T-helper 1 cell (primary cell): Measurements from ENCODE around the gene FLNC.

Experiments
- DNase-seq, 5 donors: peaks; one replicate each; pipeline ENCODE4 v3.0.0-alpha.2; 2012 to 2020

The FLNC gene

DNA sequence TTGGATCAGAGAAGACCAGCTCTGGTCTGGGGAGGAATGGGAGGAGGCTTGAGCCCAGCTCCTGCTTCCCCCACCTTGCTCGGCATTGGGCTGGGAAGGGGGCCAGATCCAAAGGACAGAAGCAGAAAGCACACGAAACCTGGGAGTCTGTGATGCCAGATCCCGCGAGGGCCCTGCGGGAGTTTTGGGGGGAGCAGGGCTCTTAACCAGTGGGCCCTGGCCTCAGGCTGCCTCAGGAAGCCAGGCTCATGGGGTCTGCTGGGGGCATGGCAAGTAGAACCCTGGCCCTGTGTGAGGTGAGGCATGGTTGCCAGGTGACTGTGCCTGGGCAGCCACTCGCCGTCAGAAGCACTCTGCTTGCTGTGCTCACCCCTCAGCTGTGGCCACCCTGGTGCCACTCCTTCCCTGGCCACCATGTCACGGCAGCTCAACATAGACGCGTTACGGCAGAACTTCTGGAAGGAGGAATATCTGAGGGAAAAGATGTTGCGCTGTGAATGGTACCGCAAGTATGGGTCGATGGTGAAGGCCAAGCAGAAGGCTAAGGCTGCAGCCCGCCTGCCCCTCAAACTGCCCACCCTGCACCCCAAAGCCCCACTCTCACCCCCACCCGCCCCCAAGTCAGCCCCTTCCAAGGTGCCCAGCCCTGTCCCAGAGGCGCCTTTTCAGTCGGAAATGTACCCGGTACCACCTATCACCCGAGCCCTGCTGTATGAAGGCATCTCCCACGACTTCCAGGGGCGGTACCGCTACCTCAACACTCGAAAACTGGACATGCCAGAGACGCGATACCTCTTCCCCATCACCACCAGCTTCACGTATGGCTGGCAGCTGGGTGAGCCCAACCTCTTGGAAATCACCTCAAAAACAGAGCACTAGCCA lies 36.0 kb downstream of the FLNC start:
- DNase-seq: no peak

DNA sequence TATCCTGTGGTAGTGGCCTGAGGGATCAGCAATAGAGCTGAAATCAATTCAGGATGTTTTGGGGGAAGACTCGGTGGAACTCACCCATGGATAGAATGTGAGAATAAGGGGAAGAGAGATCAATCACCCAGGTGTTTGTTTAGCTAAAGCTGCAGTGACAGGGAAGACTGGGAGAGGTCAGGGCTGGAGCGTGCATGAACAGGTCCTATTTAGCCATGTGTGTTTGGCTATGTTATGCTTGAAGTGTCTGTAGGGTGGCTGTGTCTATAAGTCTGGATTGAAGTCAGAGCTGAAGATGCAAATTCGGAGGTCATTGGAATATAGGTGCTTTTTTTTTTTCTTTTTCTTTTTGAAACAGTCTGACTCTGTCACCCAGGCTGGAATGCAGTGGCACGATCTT lies 37.0 kb downstream of the FLNC start:
- no peak for DNase-seq

DNA sequence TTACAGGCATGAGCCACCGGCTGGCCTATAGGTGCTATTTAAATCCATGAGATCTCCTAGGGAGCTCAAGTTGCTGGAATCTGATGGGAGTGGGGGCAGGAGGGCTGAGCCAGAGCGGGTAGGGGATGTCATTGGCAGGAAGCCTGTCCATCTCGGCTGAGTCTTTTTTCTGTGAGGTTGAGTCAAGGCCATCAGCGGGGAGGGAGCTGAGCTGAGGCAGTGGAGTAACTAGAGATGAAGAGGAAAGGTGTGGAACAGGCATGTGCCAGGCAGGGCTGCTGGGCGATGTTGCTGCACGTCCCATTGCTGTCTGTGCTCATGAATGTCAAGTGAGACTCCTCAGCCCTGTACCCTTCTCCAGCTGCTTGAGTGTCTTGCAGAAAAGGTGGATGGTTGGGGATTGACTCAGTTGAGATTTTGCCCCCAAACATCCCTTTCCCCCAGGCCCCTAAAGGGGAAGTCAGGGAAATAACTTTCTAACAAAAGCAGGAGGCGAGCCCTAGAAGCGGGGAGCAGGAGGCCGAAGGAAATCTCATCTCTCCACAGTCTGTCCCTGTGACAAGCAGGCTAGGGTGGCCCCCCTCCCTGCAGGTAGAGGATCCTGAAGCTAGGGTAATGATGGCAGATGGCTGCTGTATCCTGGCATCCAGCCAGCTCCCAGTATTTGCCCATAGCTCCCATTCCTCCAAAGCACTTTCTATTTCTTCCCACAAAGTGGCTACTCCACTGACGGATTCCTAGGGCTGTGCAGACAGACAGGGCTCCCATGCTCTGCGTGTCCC lies 37.8 kb downstream of the FLNC start:
- DNase-seq: no peak

DNA sequence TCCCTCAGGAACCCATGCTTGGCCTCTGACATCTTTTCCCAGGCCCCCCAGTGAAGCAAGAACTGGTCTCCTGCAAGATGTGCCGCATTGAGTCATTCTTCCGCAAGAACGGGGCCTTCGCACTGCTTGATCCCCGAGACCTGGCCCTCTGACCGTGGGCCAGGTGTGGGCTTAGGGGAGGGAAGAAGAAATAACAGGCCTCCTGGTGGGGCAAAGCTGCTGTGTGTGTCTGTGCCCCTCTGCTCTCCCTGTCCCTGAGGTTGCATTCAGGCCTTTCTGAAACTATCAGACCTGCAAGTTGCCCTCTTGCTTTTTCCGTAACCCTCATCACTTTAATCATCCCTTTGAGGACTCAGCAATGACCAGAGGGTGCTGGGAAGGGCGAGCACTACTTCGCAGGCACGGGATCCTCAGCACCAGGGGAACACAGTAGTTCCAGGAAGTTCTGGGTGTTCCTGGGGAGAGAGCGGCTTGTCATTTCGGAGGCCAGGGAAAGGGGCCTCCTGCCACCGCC lies 38.5 kb downstream of the FLNC start:
- no peak for DNase-seq

DNA sequence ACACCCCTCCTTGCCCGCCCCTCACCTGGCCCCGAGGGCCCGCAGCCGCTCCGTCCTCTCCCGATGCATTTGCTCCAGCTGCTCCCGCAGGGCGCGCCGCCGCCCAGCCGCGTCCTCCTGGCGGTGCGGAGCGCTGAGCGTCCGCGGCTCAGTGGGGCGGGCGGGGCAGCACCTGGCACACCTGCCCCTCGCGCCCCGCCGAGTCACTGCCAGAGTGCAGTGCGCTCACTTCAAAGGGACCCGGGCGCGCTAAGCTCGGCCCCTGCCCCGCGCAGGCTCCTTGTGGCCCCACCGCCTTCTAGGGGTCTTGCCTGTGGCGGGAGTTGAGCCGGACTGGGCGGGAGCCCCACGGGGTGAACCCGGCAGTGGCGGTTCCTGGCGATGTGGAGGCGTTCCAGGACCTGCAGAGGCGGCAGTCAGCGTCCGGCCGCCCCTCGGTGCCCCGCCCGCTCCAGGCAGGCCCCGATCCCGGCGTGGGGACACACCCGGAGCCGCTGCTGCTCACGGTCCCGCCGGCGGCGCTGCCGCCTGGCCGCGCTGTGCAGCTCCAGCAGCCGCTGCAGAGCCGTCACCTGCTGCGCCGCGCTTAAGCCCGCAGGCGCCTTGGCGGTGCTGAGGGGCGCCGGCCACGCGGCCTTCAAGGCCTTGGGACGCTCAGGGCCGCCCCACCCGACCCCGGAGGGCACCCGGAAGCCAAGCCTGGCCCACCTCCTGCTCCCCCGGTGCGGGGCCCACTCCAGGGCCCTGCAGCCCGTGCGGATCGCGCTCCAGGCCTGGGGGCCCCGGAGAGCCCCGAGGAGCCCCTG lies 39.1 kb downstream of the FLNC start:
- DNase-seq: peak in 4 of 5 donors; percentile 22 to 59 (median 33)

GRCh38 chr7:128869944-128870285 lies 39.7 kb downstream of the FLNC start:
- no peak for DNase-seq

DNA sequence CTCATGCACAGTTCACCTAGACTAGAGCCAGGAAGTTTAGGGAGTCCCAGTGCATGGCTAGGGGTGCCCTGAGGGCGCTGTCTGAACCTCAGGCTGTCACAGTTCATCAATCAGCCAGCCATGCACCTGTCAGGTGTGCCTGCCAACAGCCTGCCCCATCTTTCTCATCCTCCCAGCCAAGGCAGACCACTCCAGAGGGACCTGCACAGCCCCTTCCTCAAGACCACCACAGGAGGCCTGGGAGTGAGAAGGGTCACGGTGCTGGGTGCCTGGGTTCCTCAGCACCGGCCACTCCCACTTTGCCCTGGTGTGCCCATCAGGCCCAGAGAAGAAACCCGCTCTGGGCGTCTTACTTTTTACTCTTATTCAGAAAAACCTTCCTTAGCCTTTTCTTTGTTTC lies 40.8 kb downstream of the FLNC start:
- no peak for DNase-seq

GRCh38 chr7:128872394-128872824 lies 42.2 kb downstream of the FLNC start:
- DNase-seq: no peak

- DNase-seq: no peak
These were observed 43.0 kb downstream of the FLNC start for GRCh38 chr7:128873234-128873633.

GRCh38 chr7:128874140-128875031 lies 44.2 kb downstream of the FLNC start:
- DNase-seq: no peak

DNA sequence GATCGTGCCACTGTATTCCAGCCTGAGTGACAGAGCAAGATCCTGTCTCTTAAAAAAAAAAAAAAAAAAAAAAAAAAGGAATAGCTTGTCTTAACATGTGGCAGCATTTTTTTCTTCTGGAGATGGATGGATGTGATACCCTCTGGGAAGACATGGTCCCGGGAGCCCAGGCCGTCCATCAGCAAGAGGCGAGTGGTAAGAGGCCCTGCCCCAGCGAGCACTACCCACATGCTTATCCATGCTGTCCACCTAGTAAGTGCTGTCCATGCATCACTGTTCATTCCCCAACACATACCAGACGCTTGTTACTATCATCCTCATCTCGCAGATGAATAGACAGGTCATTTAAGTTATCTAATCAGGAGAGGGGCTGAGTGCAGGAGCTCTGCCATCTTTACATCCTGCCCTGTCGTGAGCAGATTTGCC lies 45.3 kb downstream of the FLNC start:
- DNase-seq: no peak

DNA sequence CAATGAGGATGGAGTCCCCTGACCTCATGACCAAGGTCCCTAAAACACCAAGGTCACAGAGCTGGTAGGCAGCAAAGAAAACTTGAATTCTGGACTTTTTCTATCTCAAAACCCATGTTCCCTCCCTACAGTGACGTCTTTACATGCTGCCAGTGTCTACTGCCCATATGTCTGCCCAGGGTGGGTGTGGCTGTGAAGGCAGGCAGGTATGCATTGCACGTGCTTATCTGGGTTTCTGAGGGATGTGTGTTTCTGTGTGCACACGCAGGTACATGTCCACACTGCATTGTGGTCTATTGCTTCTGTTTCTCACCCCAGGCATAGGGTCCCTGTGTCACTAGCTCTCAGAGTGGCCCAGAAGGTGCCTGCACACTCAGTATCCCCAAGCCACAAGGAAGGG lies 45.9 kb downstream of the FLNC start:
- no peak for DNase-seq

DNA sequence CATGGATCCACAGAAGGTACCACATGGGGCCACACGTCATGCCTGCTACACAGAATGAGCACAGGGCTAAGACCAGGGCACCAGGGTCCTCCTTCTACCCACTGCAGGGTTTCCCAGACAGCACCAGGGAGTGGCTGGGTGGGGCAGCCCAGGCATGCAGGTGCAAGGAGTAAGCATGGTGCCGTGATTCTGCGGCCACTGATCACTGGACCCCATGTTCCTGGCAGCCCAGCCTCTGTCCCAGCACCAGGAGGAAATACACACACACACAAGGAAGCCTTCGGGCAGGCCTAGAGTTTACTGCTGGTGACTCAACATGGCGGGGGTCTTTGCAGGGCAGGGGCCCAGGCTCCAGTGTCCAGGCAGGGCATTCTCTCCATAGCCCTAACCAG lies 46.4 kb downstream of the FLNC start:
- DNase-seq: no peak

DNA sequence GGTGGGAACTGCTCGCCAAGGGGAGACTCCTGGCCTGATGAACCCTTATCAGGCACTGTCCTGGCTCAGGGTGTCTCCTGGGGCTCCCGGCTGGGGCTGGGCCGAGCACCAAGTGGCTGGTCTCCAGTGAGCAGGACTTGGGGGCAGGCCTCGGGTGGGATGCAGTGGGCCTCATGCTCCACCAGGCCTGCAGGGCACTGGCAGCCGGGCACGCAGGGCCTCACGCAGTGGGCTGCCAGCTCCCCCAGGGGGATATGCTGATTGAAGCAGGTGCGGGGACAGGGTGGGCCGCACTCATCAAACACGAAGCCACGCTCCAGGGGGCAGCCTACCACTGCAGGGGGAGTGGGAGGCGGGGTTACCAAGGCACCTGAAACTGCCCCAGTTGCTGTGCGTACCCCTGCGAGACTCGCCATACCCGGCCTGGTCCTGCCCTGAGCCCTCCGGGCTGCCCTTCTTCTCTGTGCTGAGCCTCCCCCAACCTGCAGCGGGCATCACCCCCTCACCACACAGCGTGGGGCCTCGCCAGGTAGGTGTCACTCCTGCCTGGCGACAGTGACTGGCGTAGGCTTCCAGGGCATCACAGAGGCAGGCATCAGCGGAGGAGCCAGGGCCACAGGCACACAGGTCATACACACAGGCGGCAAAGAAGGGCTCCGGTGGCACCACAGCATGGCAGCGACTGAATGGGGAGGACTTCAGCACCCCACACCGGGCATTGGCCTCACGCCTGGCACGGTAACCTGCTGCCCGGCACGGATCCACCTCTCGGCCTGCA lies 47.0 kb downstream of the FLNC start:
- no peak for DNase-seq

- no peak for DNase-seq
These were observed 47.5 kb downstream of the FLNC start for GRCh38 chr7:128877756-128878120.

DNA sequence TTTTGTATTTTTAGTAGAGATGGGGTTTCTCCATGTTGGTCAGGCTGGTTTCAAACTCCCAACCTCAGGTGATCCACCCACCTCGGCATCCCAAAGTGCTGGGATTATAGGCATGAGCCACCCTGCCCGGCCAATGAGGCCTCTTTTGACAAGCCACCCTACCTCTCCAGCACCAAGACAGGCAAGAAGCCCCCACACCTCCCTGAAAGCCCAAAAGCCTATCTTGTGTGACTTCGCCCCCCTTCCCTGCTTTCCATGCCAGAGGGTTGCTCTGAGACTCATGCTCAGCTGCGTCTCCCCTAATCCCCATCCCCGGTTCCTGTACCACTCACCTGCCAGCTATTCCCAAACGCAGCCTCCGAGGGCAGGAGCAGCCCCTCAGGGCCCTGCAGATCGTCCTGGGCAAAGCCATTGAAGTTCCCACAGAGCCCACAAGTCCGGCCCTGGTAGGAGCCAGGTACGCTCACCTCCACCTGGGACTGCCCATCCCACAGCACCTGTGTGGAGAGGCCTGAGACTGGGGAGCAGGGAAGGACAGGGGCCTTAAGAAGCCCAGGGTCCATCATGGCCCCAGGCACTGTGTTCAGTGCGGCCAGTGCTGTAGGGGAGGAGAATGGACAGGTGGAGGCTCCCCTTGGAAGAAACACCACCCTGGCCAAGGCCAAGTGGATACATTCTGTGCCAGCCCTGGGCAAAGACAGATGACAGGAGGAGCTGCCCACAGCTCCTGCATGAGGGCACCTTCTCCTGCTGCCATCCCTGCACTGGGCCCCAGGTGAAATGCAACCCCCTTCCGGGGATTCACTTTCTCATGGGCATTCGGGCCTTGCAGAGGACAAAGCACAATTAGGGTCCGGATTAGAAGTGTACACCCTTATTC lies 48.3 kb downstream of the FLNC start:
- no peak for DNase-seq

- DNase-seq: no peak
These were observed 49.3 kb downstream of the FLNC start for GRCh38 chr7:128879461-128879938.

DNA sequence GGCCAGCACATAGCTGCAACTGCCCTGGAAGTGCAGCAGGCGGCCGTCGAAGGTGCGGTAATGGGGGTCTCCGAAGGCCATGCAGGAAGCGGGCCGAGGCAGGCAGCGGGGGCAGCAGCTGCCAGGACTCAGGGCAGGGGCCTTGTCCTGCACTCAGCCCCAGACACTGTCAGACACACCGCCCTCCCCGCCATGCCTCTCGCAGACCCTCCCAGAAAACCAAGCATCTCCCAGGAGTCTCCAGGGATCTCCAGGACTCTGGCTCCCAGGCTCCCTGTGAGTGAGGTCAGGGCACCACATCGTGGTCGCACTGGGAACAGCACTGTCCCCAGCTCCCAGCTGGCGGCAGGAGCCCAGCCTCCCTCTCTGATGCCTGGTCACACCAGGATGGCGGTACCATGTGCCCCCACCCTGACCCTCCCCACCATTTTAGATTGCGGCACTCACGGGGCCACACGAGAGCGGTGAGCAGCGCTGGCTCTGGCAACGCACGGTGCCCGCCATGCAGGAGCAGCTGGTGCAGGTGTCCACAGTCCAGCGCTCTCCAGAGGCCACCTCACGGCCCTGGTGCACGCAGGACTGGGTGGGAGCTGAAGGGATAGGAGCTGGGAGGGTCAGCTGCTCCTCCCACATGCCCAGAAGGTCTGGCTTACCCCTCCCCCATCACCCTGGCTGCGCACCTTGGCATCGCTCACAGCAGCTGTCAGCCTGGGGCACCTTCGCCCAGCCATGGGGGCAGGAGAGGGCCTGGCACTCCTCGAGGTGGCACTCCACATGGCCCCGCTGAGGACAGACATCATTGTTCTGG lies 49.9 kb downstream of the FLNC start:
- no peak for DNase-seq
